ENCODE measurements around the gene ADISSP. TPM values are rescaled to one million over a fixed set of nuclear protein-coding genes. Genes with fewer than 3 reads are reported as not detected.

ADISSP gene
- total RNA-seq, 1 donor from 2014 or later: 10.3 TPM

GRCh38 chr20:3729811-3730540, 37.6 kb downstream of the ADISSP start:
- ATAC-seq (peak; percentile 42), DNase-seq (peak; percentile 15)
- intact Hi-C loops (cut with micrococcal nuclease): no loop called here

- ATAC-seq: no peak
- intact Hi-C loops (cut with micrococcal nuclease): no loop called here
Measured at GRCh38 chr20:3729378-3729777, 38.2 kb downstream of the ADISSP start.

GRCh38 chr20:3728876-3729275, 38.7 kb downstream of the ADISSP start:
- ATAC-seq: no peak
- intact Hi-C loops (cut with micrococcal nuclease): no loop called here
- DNase-seq: no peak

More at GRCh38 chr20:3729378-3729777, 38.2 kb downstream of the ADISSP start:
- DNase-seq: no peak

- DNase-seq (no peak), ATAC-seq (no peak)
- intact Hi-C loops (cut with micrococcal nuclease): no loop called here
Measured at GRCh38 chr20:3728354-3728753, 39.2 kb downstream of the ADISSP start.

- ATAC-seq (peak; percentile 60), DNase-seq (no peak)
- intact Hi-C loops (cut with micrococcal nuclease): no loop called here
Measured at GRCh38 chr20:3727401-3728021, 40.0 kb downstream of the ADISSP start.

GRCh38 chr20:3724356-3724755, 43.2 kb downstream of the ADISSP start:
- intact Hi-C loops (cut with micrococcal nuclease): no loop called here
- ATAC-seq (no peak), DNase-seq (no peak)

GRCh38 chr20:3723284-3723683, 44.3 kb downstream of the ADISSP start:
- DNase-seq: no peak
- ATAC-seq: no peak
- intact Hi-C loops (cut with micrococcal nuclease): no loop called here

GRCh38 chr20:3721912-3722311, 45.6 kb downstream of the ADISSP start:
- intact Hi-C loops (cut with micrococcal nuclease): no loop called here
- ATAC-seq (no peak), DNase-seq (no peak)

GRCh38 chr20:3720626-3721025, 46.9 kb downstream of the ADISSP start:
- intact Hi-C loops (cut with micrococcal nuclease): no loop called here
- no peak for DNase-seq
- ATAC-seq: no peak

GRCh38 chr20:3720068-3720467, 47.5 kb downstream of the ADISSP start:
- no peak for DNase-seq
- no peak for ATAC-seq
- intact Hi-C loops (cut with micrococcal nuclease): no loop called here

GRCh38 chr20:3719046-3719445, 48.5 kb downstream of the ADISSP start:
- no peak for ATAC-seq
- intact Hi-C loops (cut with micrococcal nuclease): no loop called here
- no peak for DNase-seq

- intact Hi-C loops (cut with micrococcal nuclease): no loop called here
- DNase-seq (peak; percentile 54), ATAC-seq (peak; percentile 67)
Measured at GRCh38 chr20:3716195-3716834, 51.2 kb downstream of the ADISSP start.

GRCh38 chr20:3714092-3714491, 53.5 kb downstream of the ADISSP start:
- DNase-seq (no peak), ATAC-seq (peak; percentile 43)
- intact Hi-C loops (cut with micrococcal nuclease): no loop called here

- intact Hi-C loops (cut with micrococcal nuclease): no loop called here
- ATAC-seq: peak; percentile 69
- DNase-seq: peak; percentile 77
Measured at GRCh38 chr20:3712279-3712873, 55.2 kb downstream of the ADISSP start, which contains the start of gene SIGLEC1. Gene SIGLEC1 (minus strand): TSS chr20:3712600. CDS start chr20:3707128, 5,472 bp downstream.

- no peak for DNase-seq
- ATAC-seq: peak; percentile 41
- intact Hi-C loops (cut with micrococcal nuclease): no loop called here
Measured at GRCh38 chr20:3711484-3711941, 56.0 kb downstream of the ADISSP start.

- intact Hi-C loops (cut with micrococcal nuclease): no loop called here
- DNase-seq (peak; percentile 88), ATAC-seq (peak; percentile 63)
Measured at GRCh38 chr20:3710703-3711483, 56.7 kb downstream of the ADISSP start.

- peak; percentile 55 for DNase-seq
- intact Hi-C loops (cut with micrococcal nuclease): no loop called here
- peak; percentile 29 for ATAC-seq
Measured at GRCh38 chr20:3710011-3710466, 57.5 kb downstream of the ADISSP start.

GRCh38 chr20:3707508-3707899, 60.0 kb downstream of the ADISSP start:
- no peak for DNase-seq
- ATAC-seq: no peak
- intact Hi-C loops (cut with micrococcal nuclease): no loop called here

Measured in left ventricle myocardium superior (tissue), 1 donor.